IMR-90 (cell line): ENCODE measurements around the gene MOCS1. TPM values are rescaled to one million over a fixed set of nuclear protein-coding genes. Genes with fewer than 3 reads are reported as not detected.

Source experiments
- ATAC-seq: fragments of 200-7000 bp; cut with Tn5 transposase; 2 replicates; pipeline ENCODE4 v1.9.1; 2020; ENCODE audit warnings: low read depth, mild to moderate bottlenecking, moderate library complexity
- BruUV-seq: library from RNA; stranded (reverse); fragments of 400-500 nt; replicated peaks from 2 replicates; lab custom pipeline; 2021; lab: Mats Ljungman, UMichigan
- CTCF ChIA-PET: fragments of 300-600 bp; formaldehyde crosslinking; extraction: SDS; loops from one replicate; lab custom pipeline; 2021; ENCODE audit warnings: antibody characterized with exemption; lab: Yijun Ruan, JAX
- POLR2A ChIA-PET: fragments of 300-600 bp; sonication (Branson Sonifier 250); formaldehyde crosslinking; loops from one replicate; lab custom pipeline; 2022; ENCODE audit warnings: antibody characterized with exemption; ENCODE audit not compliant: unreplicated experiment; lab: Charles Lee
- DNase-seq: peaks from one replicate; pipeline ENCODE4 v3.0.0; 2013
- H2AFZ ChIP-seq: replicated peaks from 2 replicates; pipeline ENCODE3; 2013; ENCODE audit warnings: low read length, mild to moderate bottlenecking; ENCODE audit not compliant: poor library complexity
- H2AK5ac ChIP-seq: 2 replicates; pipeline ENCODE4 v1.6.1; 2013; ENCODE audit warnings: low read depth, low read length, inconsistent platforms
- H2AK9ac ChIP-seq: replicated peaks from 2 replicates; pipeline ENCODE3; 2013; ENCODE audit warnings: mild to moderate bottlenecking, low read depth, low read length, moderate library complexity; ENCODE audit not compliant: poor library complexity
- H2BK120ac ChIP-seq: 2 replicates; pipeline ENCODE4 v1.6.1; 2013; ENCODE audit warnings: low read depth, low read length, inconsistent platforms
- H2BK15ac ChIP-seq: 3 replicates; pipeline ENCODE4 v1.6.1; 2013; ENCODE audit warnings: low read depth, low read length, inconsistent platforms
- H2BK20ac ChIP-seq: 2 replicates; pipeline ENCODE4 v1.6.1; 2013; ENCODE audit warnings: low read depth, mild to moderate bottlenecking, inconsistent platforms, low read length, moderate library complexity
- H2BK5ac ChIP-seq: 2 replicates; pipeline ENCODE4 v1.6.1; 2013; ENCODE audit warnings: mild to moderate bottlenecking, low read depth, low read length, inconsistent platforms; ENCODE audit not compliant: poor library complexity, severe bottlenecking
- H3K14ac ChIP-seq: replicated peaks from 2 replicates; pipeline ENCODE4 v1.6.1; 2013; ENCODE audit warnings: low read depth, low read length, inconsistent platforms
- H3K18ac ChIP-seq: 2 replicates; pipeline ENCODE4 v1.6.1; 2013; ENCODE audit warnings: low read depth, low read length, control low read depth
- H3K23ac ChIP-seq: 2 replicates; pipeline ENCODE4 v1.6.1; 2013; ENCODE audit warnings: low read depth, low read length, inconsistent platforms
- H3K27ac ChIP-seq: 2 replicates; pipeline ENCODE4 v1.5.1; 2013; ENCODE audit warnings: mild to moderate bottlenecking, control low read depth, low read length; ENCODE audit not compliant: insufficient read depth
- H3K27me3 ChIP-seq: 2 replicates; pipeline ENCODE4 v1.6.1; 2013; ENCODE audit warnings: low read length; ENCODE audit not compliant: control insufficient read depth, insufficient read depth
- H3K36me3 ChIP-seq: 2 replicates; pipeline ENCODE4 v1.6.1; 2013; ENCODE audit warnings: low read length, mixed read lengths; ENCODE audit not compliant: control insufficient read depth, insufficient read depth
- H3K4ac ChIP-seq: 2 replicates; pipeline ENCODE4 v1.6.1; 2013; ENCODE audit warnings: low read depth, low read length, inconsistent platforms
- H3K4me1 ChIP-seq: 2 replicates; pipeline ENCODE4 v1.6.1; 2013; ENCODE audit warnings: low read length, mixed read lengths; ENCODE audit not compliant: control insufficient read depth, insufficient read depth
- H3K4me2 ChIP-seq: 2 replicates; pipeline ENCODE4 v1.6.1; 2013; ENCODE audit warnings: low read depth, mild to moderate bottlenecking, control low read depth, low read length, moderate library complexity
- H3K4me3 ChIP-seq: 2 replicates; pipeline ENCODE4 v1.5.1; 2013; ENCODE audit warnings: low read depth, mild to moderate bottlenecking, control low read depth, low read length, moderate library complexity; ENCODE audit not compliant: insufficient read depth
- H3K56ac ChIP-seq: 2 replicates; pipeline ENCODE4 v1.6.1; 2013; ENCODE audit warnings: low read length, inconsistent platforms; ENCODE audit not compliant: insufficient read depth; ENCODE audit errors: extremely low read depth
- H3K79me1 ChIP-seq, 2 experiments: 2 replicates each; pipeline ENCODE4 v1.6.1; 2013; ENCODE audit warnings: low read length in 2 of 2, inconsistent platforms in 1 of 2, low read depth in 1 of 2
- H3K9ac ChIP-seq: 2 replicates; pipeline ENCODE4 v1.6.1; 2013; ENCODE audit warnings: low read depth, low read length, control low read depth
- H3K9me1 ChIP-seq: 2 replicates; pipeline ENCODE4 v1.6.1; 2013; ENCODE audit warnings: low read length, inconsistent platforms; ENCODE audit not compliant: insufficient read depth
- H3K9me3 ChIP-seq: 2 replicates; pipeline ENCODE4 v1.6.1; 2013; ENCODE audit warnings: low read length; ENCODE audit not compliant: control insufficient read depth, insufficient read depth
- H4K20me1 ChIP-seq: 2 replicates; pipeline ENCODE4 v1.6.1; 2013; ENCODE audit warnings: low read length, inconsistent platforms; ENCODE audit not compliant: insufficient read depth
- H4K5ac ChIP-seq: 2 replicates; pipeline ENCODE4 v1.6.1; 2013; ENCODE audit warnings: mild to moderate bottlenecking, low read depth, low read length, control low read depth
- H4K8ac ChIP-seq, 2 experiments: 2 replicates each; pipeline ENCODE4 v1.6.1; 2013; ENCODE audit warnings: low read depth in 2 of 2, low read length in 2 of 2, control low read depth in 1 of 2, inconsistent platforms in 1 of 2
- H4K91ac ChIP-seq: 2 replicates; pipeline ENCODE4 v1.6.1; 2013; ENCODE audit warnings: low read depth, low read length, inconsistent platforms; ENCODE audit not compliant: insufficient read depth
- CEBPB ChIP-seq: IDR thresholded peaks from 2 replicates; pipeline ENCODE4 v1.6.1; 2012; ENCODE audit warnings: low read depth, low read length, improper control_type of control experiment
- CHD1 ChIP-seq: IDR thresholded peaks from 2 replicates; pipeline ENCODE4 v1.6.1; 2012; ENCODE audit warnings: low read depth, low read length, improper control_type of control experiment
- MAZ ChIP-seq: IDR thresholded peaks from 2 replicates; pipeline ENCODE4 v1.6.1; 2012; ENCODE audit warnings: low read depth, mild to moderate bottlenecking, low read length, improper control_type of control experiment, moderate library complexity, borderline replicate concordance
- POLR2A ChIP-seq: IDR thresholded peaks from 2 replicates; pipeline ENCODE4 v1.6.1; 2012; ENCODE audit warnings: mild to moderate bottlenecking, low read depth, low read length
- RAD21 ChIP-seq: IDR thresholded peaks from 2 replicates; pipeline ENCODE4 v1.6.1; 2012; ENCODE audit warnings: low read length, improper control_type of control experiment
- RCOR1 ChIP-seq: IDR thresholded peaks from 2 replicates; pipeline ENCODE4 v1.6.1; 2012; ENCODE audit warnings: mild to moderate bottlenecking, low read length, improper control_type of control experiment; ENCODE audit not compliant: insufficient replicate concordance
- SMC3 ChIP-seq: fragments of 150-350 bp; IDR thresholded peaks from 2 replicates; pipeline ENCODE4 v1.6.1; 2016; ENCODE audit warnings: low read depth, mild to moderate bottlenecking, antibody characterized with exemption, low read length, moderate library complexity
- WGBS, 2 experiments: methylation state at CpG; one replicate each; pipeline versions ENCODE4 v1.1.5 to v1.1.7; 2013; ENCODE audit warnings: missing lambda C conversion rate in 2 of 2; ENCODE audit not compliant: insufficient read length in 1 of 2; ENCODE audit errors: extremely low coverage in 2 of 2; 5-methylcytosine and 5-hydroxymethylcytosine counted together
- dilution Hi-C: fragments of 300-500 bp; cut with HindIII; formaldehyde crosslinking; loops from one replicate; pipeline ENCODE4 v1.14.3; 2018; ENCODE audit warnings: low sequenced_read_pairs; ENCODE audit not compliant: unreplicated experiment
- in situ Hi-C: fragments of 300-500 bp; cut with MboI; formaldehyde crosslinking; loops from 3 replicates; pipeline ENCODE4 v1.14.3; 2019; ENCODE audit warnings: low sequenced_read_pairs, inconsistent platforms, mixed read lengths
- intact Hi-C: fragments of 100-400 bp; cut with micrococcal nuclease; formaldehyde crosslinking; loops from 2 replicates; pipeline ENCODE4 v1.10.0; 2022
- polyA plus RNA-seq, 3 experiments: library from polyadenylated mRNA; depleted of rRNA; stranded (reverse); fragments of >200 nt; gene quantifications; 2 replicates each; pipeline ENCODE4 v1.2.3, GENCODE V29; 2012; ENCODE audit warnings: low replicate concordance in 1 of 3
- total RNA-seq: library from RNA; depleted of rRNA; stranded (reverse); fragments of >200 nt; gene quantifications from 2 replicates; pipeline ENCODE4 v1.2.3, GENCODE V29; 2012

MOCS1 gene
- total and polyA plus RNA-seq, 2 of the 4 experiments (the other 2 are of a cell fraction): 5.5 to 9.5 TPM

DNA sequence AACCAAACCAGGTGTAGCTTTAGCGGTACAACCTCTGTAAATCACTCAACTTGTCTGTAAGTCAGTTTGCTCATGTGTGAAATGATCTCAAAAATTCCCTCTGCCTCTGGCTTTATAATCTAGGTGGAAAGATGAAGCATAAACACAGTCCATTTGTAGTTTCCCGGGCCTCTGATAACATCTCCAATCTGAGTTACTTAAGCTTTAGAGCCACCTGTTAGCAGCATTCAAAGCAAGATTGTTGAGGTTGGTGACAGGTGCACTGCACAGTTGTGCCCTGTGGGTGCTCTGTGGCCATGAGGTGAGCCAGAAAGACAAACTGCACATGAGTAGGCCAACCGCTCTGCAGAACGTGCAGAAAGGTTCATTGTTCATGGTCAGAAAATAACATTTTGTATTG, 53.7 kb downstream of the MOCS1 start (continued):
- TF ChIP-seq RAD21 (no peak), CHD1 (no peak), SMC3 (no peak), POLR2A (no peak), CEBPB (no peak)

GRCh38 chr6:39879535-39879934, 54.7 kb downstream of the MOCS1 start:
- ChIA-PET CTCF (interaction anchor here (0.9 to 2.8 kb wide), 2 partner anchors 14 to 36 kb away, joined by 3 to 11 read pairs; no protein-coding TSS in a partner anchor), POLR2A (no interaction called here)
- H2BK15ac ChIP-seq: peak overlapping the region; percentile 50; the same call in 2 of the 3 replicates
- H2BK5ac ChIP-seq: peak overlapping the region; percentile 31
- in situ Hi-C loops (no loop called here), intact Hi-C loops (no loop called here), dilution Hi-C loops (no loop called here)
- peak overlapping the region; percentile 31; the same call in 1 of the 2 replicates for H3K18ac ChIP-seq
- H4K5ac ChIP-seq: no peak overlapping the region
- H2BK20ac ChIP-seq: peak overlapping the region; percentile 46
- peaks cover 0 to 16% of the 10 kb centered on the region in 2 experiments; a peak in 2 of 4 replicates for H3K79me1 ChIP-seq
- no TSS peak for BruUV-seq
- peak overlapping the region; percentile 7; the same call in 1 of the 2 replicates for H2AK5ac ChIP-seq
- peak overlapping the region; percentile 73 for H2BK120ac ChIP-seq
- peaks cover 22% of the 10 kb centered on the region for H3K36me3 ChIP-seq
- no peaks in the 10 kb centered on the region for H3K27me3 ChIP-seq
- H3K9ac ChIP-seq: no peak overlapping the region
- H2AK9ac ChIP-seq: no peak overlapping the region
- no peak overlapping the region for H3K4me3 ChIP-seq
- peak overlapping the region; percentile 74 for H3K4ac ChIP-seq
- no peak overlapping the region; the same call in 1 of the 2 replicates for H4K91ac ChIP-seq
- H3K9me3 ChIP-seq: no peaks in the 10 kb centered on the region
- peak overlapping the region; percentile 55; the same call in 1 of the 2 replicates for H3K27ac ChIP-seq
- H3K14ac ChIP-seq: 0 out of 2 replicates have a peak overlapping the region, but pooled peaks have one; percentile 23
- H2AFZ ChIP-seq: no peak overlapping the region
- H4K8ac ChIP-seq: no peak overlapping the region
- 43% methylated on average over 1 of the region's 3 CpGs; no CpG with 5 or more reads in 1 of the 2 experiments for WGBS, 2 experiments
- peaks cover 29% of the 10 kb centered on the region for H3K4me1 ChIP-seq
- DNase-seq (peak; percentile 17), ATAC-seq (no peak)
- H3K23ac ChIP-seq: peak overlapping the region; percentile 21; the same call in 1 of the 2 replicates
- no peak overlapping the region for H3K56ac ChIP-seq
- no peaks in the 10 kb centered on the region for H4K20me1 ChIP-seq
- H3K9me1 ChIP-seq: peaks cover 29% of the 10 kb centered on the region
- no peak overlapping the region for H3K4me2 ChIP-seq
- TF ChIP-seq CEBPB (peak; percentile 47; the same call in 1 of the 2 replicates), RCOR1 (no peak), MAZ (no peak)
